Neural progenitor cell (in vitro differentiated cells): ENCODE measurements around the gene LHX4. TPM values are rescaled to one million over a fixed set of nuclear protein-coding genes. Genes with fewer than 3 reads are reported as not detected.

Experiments
- DNase-seq: peaks from one replicate; pipeline ENCODE4 v3.0.0-alpha.2; 2016; ENCODE audit warnings: low spot score
- H2AFZ ChIP-seq: fragments of 200-600 bp; sonication (generic); replicated peaks from 2 replicates; pipeline ENCODE4 v1.6.1; 2016; ENCODE audit warnings: antibody characterized with exemption
- H3F3A ChIP-seq: fragments of 200-600 bp; sonication (generic); 2 replicates; pipeline ENCODE4 v1.6.1; 2016; ENCODE audit warnings: antibody characterized with exemption, low read depth
- H3K27ac ChIP-seq: fragments of 200-600 bp; sonication (generic); 2 replicates; pipeline ENCODE4 v1.5.1; 2016; ENCODE audit warnings: mild to moderate bottlenecking
- H3K27me3 ChIP-seq: fragments of 200-600 bp; sonication (generic); 2 replicates; pipeline ENCODE4 v1.6.1; 2016; ENCODE audit warnings: mild to moderate bottlenecking, moderate library complexity
- H3K36me3 ChIP-seq: fragments of 200-600 bp; sonication (generic); 2 replicates; pipeline ENCODE4 v1.5.1; 2016
- H3K4me1 ChIP-seq: fragments of 200-600 bp; sonication (generic); 2 replicates; pipeline ENCODE4 v1.6.1; 2016; ENCODE audit warnings: mixed run types
- H3K4me2 ChIP-seq: fragments of 200-600 bp; sonication (generic); 2 replicates; pipeline ENCODE4 v1.6.1; 2016
- H3K4me3 ChIP-seq: fragments of 200-600 bp; sonication (generic); 2 replicates; pipeline ENCODE4 v1.5.1; 2016
- H3K79me2 ChIP-seq: fragments of 200-600 bp; sonication (generic); 2 replicates; pipeline ENCODE4 v1.6.1; 2016; ENCODE audit warnings: low read depth
- H3K9ac ChIP-seq: fragments of 200-600 bp; sonication (generic); 2 replicates; pipeline ENCODE4 v1.6.1; 2016
- H3K9me3 ChIP-seq: fragments of 200-600 bp; sonication (generic); 2 replicates; pipeline ENCODE4 v1.5.1; 2016; ENCODE audit warnings: low read depth
- H4K20me1 ChIP-seq: fragments of 200-600 bp; sonication (generic); 2 replicates; pipeline ENCODE4 v1.6.1; 2016; ENCODE audit warnings: low read depth
- H3K27ac Mint-ChIP-seq: 3 replicates; pipeline ENCODE4 v1.8.0; 2021; ENCODE audit warnings: mixed read lengths
- H3K27me3 Mint-ChIP-seq: 2 replicates; pipeline ENCODE4 v1.8.0; 2022; ENCODE audit warnings: low read depth, mild to moderate bottlenecking, inconsistent platforms, moderate library complexity, mixed read lengths; ENCODE audit not compliant: insufficient read depth
- H3K36me3 Mint-ChIP-seq: 3 replicates; pipeline ENCODE4 v1.8.0; 2021; ENCODE audit warnings: mixed read lengths
- H3K4me1 Mint-ChIP-seq: 3 replicates; pipeline ENCODE4 v1.8.0; 2021; ENCODE audit warnings: mixed read lengths
- H3K4me3 Mint-ChIP-seq: 3 replicates; pipeline ENCODE4 v1.8.0; 2021; ENCODE audit warnings: mild to moderate bottlenecking, moderate library complexity, mixed read lengths
- H3K9me3 Mint-ChIP-seq: 3 replicates; pipeline ENCODE4 v1.8.0; 2020; ENCODE audit warnings: mixed read lengths
- CTCF ChIP-seq: fragments of 200-600 bp; sonication (generic); IDR thresholded peaks from 2 replicates; pipeline ENCODE4 v1.5.1; 2017; ENCODE audit warnings: antibody characterized with exemption, mild to moderate bottlenecking
- EZH2 ChIP-seq: fragments of 200-600 bp; sonication (generic); IDR thresholded peaks from 2 replicates; pipeline ENCODE4 v1.6.1; 2017; ENCODE audit warnings: antibody characterized with exemption, mild to moderate bottlenecking, moderate library complexity
- EZH2phosphoT487 ChIP-seq: fragments of 200-600 bp; sonication (generic); IDR thresholded peaks from 2 replicates; pipeline ENCODE4 v1.6.1; 2017; ENCODE audit warnings: antibody characterized with exemption
- total RNA-seq: library from RNA; depleted of rRNA; stranded (reverse); fragments of >200 nt; gene quantifications from 2 replicates; pipeline ENCODE4 v1.2.3, GENCODE V29; 2015; ENCODE audit warnings: low replicate concordance

LHX4 gene
- total RNA-seq, 1 donor from 2014 or later: not detected

DNA sequence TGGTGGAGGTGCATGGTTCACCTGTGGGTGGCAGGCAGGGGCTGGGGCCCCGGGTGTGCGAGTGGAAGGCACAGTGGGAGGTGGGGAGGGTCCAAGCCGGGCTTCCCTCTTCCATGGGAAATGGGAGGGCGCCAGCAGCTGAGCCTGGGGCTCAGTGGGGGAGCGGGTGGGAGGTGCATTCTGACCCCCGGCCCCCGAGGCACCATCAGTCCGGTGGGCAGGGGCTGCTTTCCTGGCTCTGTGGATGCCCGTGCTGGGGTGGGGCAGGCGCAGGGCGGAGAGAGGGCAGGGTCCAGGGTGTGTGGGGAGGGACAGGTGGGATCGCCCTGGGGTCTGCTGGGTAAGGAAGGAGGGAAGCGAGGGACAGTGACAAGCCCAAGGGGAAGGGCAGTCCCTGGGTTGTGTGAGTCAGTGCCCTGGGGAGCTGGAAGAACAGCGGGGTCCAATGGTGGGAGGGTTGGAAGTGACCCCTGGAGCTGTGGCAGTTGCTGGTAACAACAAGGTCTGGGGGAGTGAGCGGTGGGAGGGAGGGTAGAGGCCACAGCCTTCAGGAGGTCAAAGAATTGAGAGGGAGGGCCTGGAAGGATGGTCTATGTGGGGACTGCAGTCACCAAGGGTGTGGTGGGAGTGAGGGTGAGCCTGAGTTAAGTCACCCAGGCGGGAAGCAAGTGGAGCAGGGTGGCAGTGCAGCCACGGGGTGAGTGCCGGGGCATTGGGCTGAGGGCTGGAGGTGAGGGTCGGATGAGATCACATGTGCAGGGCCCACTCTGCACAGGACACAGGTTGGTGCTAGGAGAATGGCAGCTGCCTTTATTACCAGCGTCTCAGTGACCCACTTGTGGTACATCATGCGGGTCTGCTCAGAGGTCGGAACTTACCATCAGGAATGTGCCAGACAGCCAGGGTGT is 29.6 kb downstream of the LHX4 start:
- H3K4me3 ChIP-seq: no peak overlapping the region
- Mint-ChIP-seq H3K4me3 (no peak overlapping the region), H3K9me3 (no peaks in the 10 kb centered on the region), H3K27me3 (peaks cover 16% of the 10 kb centered on the region), H3K36me3 (no peaks in the 10 kb centered on the region), H3K4me1 (peaks cover 19% of the 10 kb centered on the region), H3K27ac (no peak overlapping the region)
- no peak overlapping the region for H3K4me2 ChIP-seq
- H3K36me3 ChIP-seq: no peaks in the 10 kb centered on the region
- H3K4me1 ChIP-seq: peaks cover 10% of the 10 kb centered on the region
- DNase-seq: no peak
- no peak for TF ChIP-seq EZH2phosphoT487
- TF ChIP-seq CTCF: no peak
- no peak for TF ChIP-seq EZH2
- H3K27me3 ChIP-seq: no peaks in the 10 kb centered on the region
- H3K79me2 ChIP-seq: no peaks in the 10 kb centered on the region
- no peaks in the 10 kb centered on the region for H3F3A ChIP-seq
- no peak overlapping the region for H2AFZ ChIP-seq
- H4K20me1 ChIP-seq: no peaks in the 10 kb centered on the region
- no peak overlapping the region for H3K9ac ChIP-seq
- H3K27ac ChIP-seq: no peak overlapping the region
- no peaks in the 10 kb centered on the region for H3K9me3 ChIP-seq

GRCh38 chr1:180260541-180260940 is 30.5 kb downstream of the LHX4 start:
- Histone ChIP-seq H3K4me1 (peaks cover 12% of the 10 kb centered on the region), H3F3A (no peaks in the 10 kb centered on the region), H3K9me3 (no peaks in the 10 kb centered on the region), H3K4me3 (no peak overlapping the region), H4K20me1 (no peaks in the 10 kb centered on the region), H3K27me3 (no peaks in the 10 kb centered on the region), H3K36me3 (no peaks in the 10 kb centered on the region), H3K4me2 (no peak overlapping the region), H3K9ac (no peak overlapping the region), H3K79me2 (no peaks in the 10 kb centered on the region), H2AFZ (no peak overlapping the region), H3K27ac (no peak overlapping the region)
- peaks cover 19% of the 10 kb centered on the region for H3K4me1 Mint-ChIP-seq
- no peaks in the 10 kb centered on the region for H3K9me3 Mint-ChIP-seq
- H3K36me3 Mint-ChIP-seq: no peaks in the 10 kb centered on the region
- H3K4me3 Mint-ChIP-seq: no peak overlapping the region
- no peak overlapping the region for H3K27ac Mint-ChIP-seq
- TF ChIP-seq CTCF: no peak
- TF ChIP-seq EZH2: no peak
- TF ChIP-seq EZH2phosphoT487: no peak
- no peak for DNase-seq
- peaks cover 14% of the 10 kb centered on the region for H3K27me3 Mint-ChIP-seq

DNA sequence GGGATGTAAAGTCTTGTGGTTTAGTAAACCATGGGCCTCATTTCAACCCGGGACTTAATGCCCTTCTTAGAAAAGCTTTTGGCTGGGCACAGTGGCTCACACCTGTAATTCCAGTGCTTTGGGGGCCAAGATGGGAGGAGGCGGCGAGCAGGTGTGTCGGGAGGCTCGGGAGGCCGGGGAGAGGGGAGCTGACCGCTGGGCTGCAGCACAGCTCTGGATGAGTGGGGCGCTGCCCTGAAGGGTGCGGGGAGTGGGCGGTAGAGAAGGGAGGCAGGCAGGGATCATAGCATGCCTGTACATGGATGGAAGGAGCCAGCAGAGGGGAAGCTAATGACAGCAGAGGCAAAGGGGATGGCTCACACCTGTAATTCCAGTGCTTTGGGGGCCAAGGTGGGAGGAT is 31.0 kb downstream of the LHX4 start:
- Mint-ChIP-seq H3K4me3 (no peak overlapping the region), H3K9me3 (no peaks in the 10 kb centered on the region), H3K36me3 (no peaks in the 10 kb centered on the region), H3K27me3 (peaks cover 11% of the 10 kb centered on the region), H3K4me1 (peaks cover 14% of the 10 kb centered on the region), H3K27ac (no peak overlapping the region)
- no peak for TF ChIP-seq EZH2
- TF ChIP-seq CTCF: no peak
- no peaks in the 10 kb centered on the region for H3K27me3 ChIP-seq
- H3K4me1 ChIP-seq: peaks cover 17% of the 10 kb centered on the region
- H3K9ac ChIP-seq: no peak overlapping the region
- H4K20me1 ChIP-seq: no peaks in the 10 kb centered on the region
- no peak overlapping the region for H2AFZ ChIP-seq
- H3K4me3 ChIP-seq: no peak overlapping the region
- H3K79me2 ChIP-seq: no peaks in the 10 kb centered on the region
- no peak overlapping the region for H3K27ac ChIP-seq
- H3K4me2 ChIP-seq: no peak overlapping the region
- DNase-seq: no peak
- no peaks in the 10 kb centered on the region for H3K9me3 ChIP-seq
- H3F3A ChIP-seq: no peaks in the 10 kb centered on the region
- H3K36me3 ChIP-seq: no peaks in the 10 kb centered on the region
